Neural crest cell (in vitro differentiated cells): ENCODE measurements around the gene TNP2. TPM values are rescaled to one million over a fixed set of nuclear protein-coding genes. Genes with fewer than 3 reads are reported as not detected.

Source experiments
- DNase-seq: peaks from one replicate; pipeline ENCODE4 v3.0.0; 2021; ENCODE audit warnings: low read depth, mixed read lengths, low spot score
- H3K27ac Mint-ChIP-seq: one replicate; pipeline ENCODE4 v1.8.0; 2021; ENCODE audit warnings: mild to moderate bottlenecking, mixed read lengths; ENCODE audit not compliant: unreplicated experiment
- H3K27me3 Mint-ChIP-seq: 2 replicates; pipeline ENCODE4 v1.8.0; 2021; ENCODE audit warnings: low read depth, mild to moderate bottlenecking, mixed read lengths
- H3K36me3 Mint-ChIP-seq: 2 replicates; pipeline ENCODE4 v1.8.0; 2021; ENCODE audit warnings: low read depth, mild to moderate bottlenecking, mixed read lengths
- H3K4me1 Mint-ChIP-seq: 2 replicates; pipeline ENCODE4 v1.8.0; 2021; ENCODE audit warnings: mixed read lengths
- H3K4me3 Mint-ChIP-seq: one replicate; pipeline ENCODE4 v1.8.0; 2021; ENCODE audit warnings: mild to moderate bottlenecking, mixed read lengths
- H3K9me3 Mint-ChIP-seq: 2 replicates; pipeline ENCODE4 v1.8.0; 2021; ENCODE audit warnings: mixed read lengths
- CTCF ChIP-seq: fragments of 200-600 bp; sonication (generic); conservative IDR thresholded peaks from 2 replicates; pipeline ENCODE4 v1.5.0; 2021; ENCODE audit warnings: antibody characterized with exemption, mild to moderate bottlenecking
- total RNA-seq: library from RNA; stranded (reverse); gene quantifications from 2 replicates; pipeline ENCODE4 v1.2.1, GENCODE V29; 2021

The TNP2 gene
- total RNA-seq, 1 donor from 2014 or later: not detected

DNA sequence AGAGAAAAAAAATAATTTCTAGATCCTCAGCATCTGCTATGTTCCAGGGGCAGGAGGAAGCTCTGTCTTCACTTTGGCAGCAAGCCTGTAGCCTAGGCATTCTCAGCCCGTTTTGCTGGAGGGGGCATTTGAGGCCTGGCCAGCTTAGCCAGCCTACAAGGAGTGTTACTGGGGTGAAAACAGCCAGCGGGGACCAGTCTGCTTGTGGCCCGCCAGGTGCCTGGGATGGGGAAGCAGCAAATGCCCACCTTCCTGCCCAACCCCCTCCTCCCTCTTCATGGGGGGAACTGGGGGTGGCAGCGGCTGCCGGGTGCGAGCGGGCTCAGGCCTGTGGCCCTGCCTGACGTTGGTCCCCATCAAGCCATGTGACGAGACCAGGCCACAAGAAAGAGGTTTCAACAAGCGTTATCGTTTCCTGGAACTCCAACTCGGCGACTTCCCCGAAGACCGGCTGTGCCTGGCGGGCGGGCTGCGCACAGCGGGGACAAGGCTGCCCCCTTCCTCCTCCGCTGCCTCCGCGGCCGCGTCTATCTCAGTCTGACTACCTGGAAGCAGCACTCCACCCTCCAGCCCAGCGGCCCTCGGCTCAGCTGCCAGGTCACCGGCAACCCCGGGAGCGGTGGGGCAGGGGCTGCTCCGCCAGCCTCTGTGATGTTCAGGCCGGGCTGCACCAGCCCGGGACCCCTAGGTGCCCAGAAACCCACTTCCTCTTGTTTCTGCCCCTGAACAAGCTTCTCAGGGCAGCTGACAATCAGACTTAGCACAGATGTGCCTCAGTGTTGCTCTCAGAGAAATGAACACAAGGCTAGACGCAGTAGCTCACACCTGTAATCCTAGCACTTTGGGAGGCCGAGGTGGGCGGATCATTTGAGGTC is 36.0 kb downstream of the TNP2 start:
- Mint-ChIP-seq H3K4me3 (no peak overlapping the region), H3K36me3 (no peaks in the 10 kb centered on the region), H3K4me1 (no peaks in the 10 kb centered on the region), H3K27ac (no peak overlapping the region), H3K9me3 (no peaks in the 10 kb centered on the region), H3K27me3 (no peaks in the 10 kb centered on the region)
- TF ChIP-seq CTCF: no peak
- DNase-seq: no peak

GRCh38 chr16:11232302-11232851 is 36.7 kb downstream of the TNP2 start:
- Mint-ChIP-seq H3K36me3 (no peaks in the 10 kb centered on the region), H3K4me1 (no peaks in the 10 kb centered on the region), H3K27me3 (no peaks in the 10 kb centered on the region), H3K4me3 (no peak overlapping the region), H3K9me3 (no peaks in the 10 kb centered on the region), H3K27ac (no peak overlapping the region)
- TF ChIP-seq CTCF: no peak
- no peak for DNase-seq

DNA sequence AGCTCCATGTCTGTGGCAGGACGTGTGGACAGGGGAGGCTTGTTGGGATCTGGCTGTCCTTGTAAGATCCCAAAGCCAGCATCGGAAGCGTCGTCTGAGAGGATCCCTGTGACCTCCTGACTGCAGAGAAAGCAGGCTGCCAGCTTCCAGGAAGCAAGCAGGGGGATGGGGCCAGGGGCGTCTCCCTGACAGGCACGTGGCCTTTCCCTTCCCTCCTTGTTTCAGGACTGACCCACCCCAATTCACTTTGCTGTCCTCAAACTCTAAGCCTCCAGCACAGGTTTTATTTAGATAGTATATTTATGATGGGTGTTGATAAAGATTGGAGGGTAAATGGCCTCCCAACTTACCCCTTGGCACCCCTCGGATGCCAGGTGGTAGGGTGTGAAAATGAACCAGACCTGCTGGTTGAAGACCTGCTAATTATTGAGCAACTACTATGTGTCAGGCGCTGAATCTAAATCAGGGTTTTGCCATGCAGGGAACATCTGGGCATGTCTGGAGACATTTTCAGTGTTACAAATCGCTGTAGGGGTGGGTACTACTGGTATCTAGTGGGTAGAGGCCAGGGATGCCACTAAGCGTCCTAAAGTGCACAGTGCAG is 37.7 kb downstream of the TNP2 start:
- Mint-ChIP-seq H3K4me3 (no peak overlapping the region), H3K9me3 (no peaks in the 10 kb centered on the region), H3K36me3 (no peaks in the 10 kb centered on the region), H3K27ac (no peak overlapping the region), H3K4me1 (no peaks in the 10 kb centered on the region), H3K27me3 (no peaks in the 10 kb centered on the region)
- DNase-seq: no peak
- no peak for TF ChIP-seq CTCF

DNA sequence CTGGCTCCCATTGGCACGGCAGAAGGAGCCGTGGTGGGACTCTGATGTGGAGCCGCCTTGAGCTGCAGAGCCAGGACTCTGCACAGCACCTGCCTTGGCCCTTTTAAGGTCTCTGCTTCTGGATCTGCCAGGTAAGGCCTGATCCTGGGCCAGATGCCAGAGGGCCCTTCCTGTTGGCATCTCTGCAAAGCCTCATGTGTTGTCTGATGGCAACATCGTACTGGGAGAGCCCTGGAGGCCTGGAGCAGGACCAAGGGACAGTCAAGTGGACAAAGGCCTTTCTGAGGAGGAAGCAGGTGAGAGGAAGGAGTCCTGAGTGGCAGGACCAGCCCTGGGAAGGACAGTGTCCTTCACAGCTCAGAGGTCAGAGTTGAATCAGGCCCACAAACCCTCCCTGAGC is 39.2 kb downstream of the TNP2 start:
- H3K9me3 Mint-ChIP-seq: no peaks in the 10 kb centered on the region
- no peaks in the 10 kb centered on the region for H3K27me3 Mint-ChIP-seq

GRCh38 chr16:11229432-11229831 is 39.7 kb downstream of the TNP2 start:
- Mint-ChIP-seq H3K36me3 (no peaks in the 10 kb centered on the region), H3K4me1 (peaks cover 4% of the 10 kb centered on the region), H3K27ac (no peak overlapping the region), H3K9me3 (no peaks in the 10 kb centered on the region), H3K27me3 (no peaks in the 10 kb centered on the region), H3K4me3 (no peak overlapping the region)
- TF ChIP-seq CTCF: no peak
- DNase-seq: no peak

More for the DNA sequence above, 39.2 kb downstream of the TNP2 start:
- H3K4me1 Mint-ChIP-seq: no peaks in the 10 kb centered on the region
- no peak for TF ChIP-seq CTCF
- H3K4me3 Mint-ChIP-seq: no peak overlapping the region
- H3K27ac Mint-ChIP-seq: no peak overlapping the region
- no peaks in the 10 kb centered on the region for H3K36me3 Mint-ChIP-seq
- no peak for DNase-seq
